Globus pallidus (tissue), 1 donor: ENCODE results near the gene NDUFB7.

ENCODE experiments used
- DNase-seq: peaks from one replicate; pipeline ENCODE4 v3.0.0-alpha.2; 2015; ENCODE audit warnings: low spot score

Gene NDUFB7

GRCh38 chr19:14519860-14520407, 51.9 kb downstream of the NDUFB7 start:
- no peak for DNase-seq

GRCh38 chr19:14519245-14519859, 52.5 kb downstream of the NDUFB7 start:
- DNase-seq, result no peak

GRCh38 chr19:14517840-14518505, 53.9 kb downstream of the NDUFB7 start, which contains the start of gene DNAJB1:
Gene DNAJB1, minus strand, starts transcription at chr19:14518397. Its CDS starts 48 bp downstream, at chr19:14518349.
- peak; percentile 85 for DNase-seq

GRCh38 chr19:14517446-14517839, 54.4 kb downstream of the NDUFB7 start:
- peak; percentile 46 for DNase-seq

GRCh38 chr19:14516746-14517438, 55.0 kb downstream of the NDUFB7 start:
- peak; percentile 53 for DNase-seq
